ENCODE measurements around the gene CD52.
A peak's percentile ranks its signal among the peaks of the same experiment; 100 is the strongest.

Gene CD52

GRCh38 chr1:26349188-26349876 lies 31.6 kb downstream of the CD52 start:
- H3K4me3 ChIP-seq (replicated peaks in 1 of 2; ENCODE audit: low read depth in 2 of 2, low read length in 2 of 2) = no peak overlapping the region
- peak; percentile 25 to 83 for DNase-seq (ENCODE audit: low read depth in 2 of 2)
- no peak for TF ChIP-seq CTCF (IDR thresholded peaks at IDR 0.05; ENCODE audit: low read depth, low read length)

GRCh38 chr1:26349877-26350244 lies 32.1 kb downstream of the CD52 start:
- no peak for TF ChIP-seq CTCF (IDR thresholded peaks at IDR 0.05; ENCODE audit: low read depth, low read length)
- H3K4me3 ChIP-seq (replicated peaks in 1 of 2; ENCODE audit: low read depth in 2 of 2, low read length in 2 of 2) = no peak overlapping the region
- no peak for DNase-seq (ENCODE audit: low read depth in 2 of 2)

- TF ChIP-seq CTCF (IDR thresholded peaks at IDR 0.05; ENCODE audit: low read depth, low read length) = no peak
- no peak for DNase-seq (ENCODE audit: low read depth in 2 of 2)
- H3K4me3 ChIP-seq (replicated peaks in 1 of 2; ENCODE audit: low read depth in 2 of 2, low read length in 2 of 2) = no peak overlapping the region
Measured at GRCh38 chr1:26350343-26350700, 32.6 kb downstream of the CD52 start.

- DNase-seq (ENCODE audit: low read depth in 2 of 2) = peak; percentile 41 to 48
- TF ChIP-seq CTCF (IDR thresholded peaks at IDR 0.05; ENCODE audit: low read depth, low read length) = no peak
- H3K4me3 ChIP-seq (replicated peaks in 1 of 2; ENCODE audit: low read depth in 2 of 2, low read length in 2 of 2) = no peak overlapping the region
Measured at GRCh38 chr1:26350701-26351589, 33.2 kb downstream of the CD52 start.

GRCh38 chr1:26351590-26352337 lies 34.0 kb downstream of the CD52 start:
- H3K4me3 ChIP-seq (replicated peaks in 1 of 2; ENCODE audit: low read depth in 2 of 2, low read length in 2 of 2) = no peak overlapping the region
- DNase-seq (ENCODE audit: low read depth in 2 of 2) = peak in 1 of 2 donors; percentile 67
- TF ChIP-seq CTCF (IDR thresholded peaks at IDR 0.05; ENCODE audit: low read depth, low read length) = no peak

DNA sequence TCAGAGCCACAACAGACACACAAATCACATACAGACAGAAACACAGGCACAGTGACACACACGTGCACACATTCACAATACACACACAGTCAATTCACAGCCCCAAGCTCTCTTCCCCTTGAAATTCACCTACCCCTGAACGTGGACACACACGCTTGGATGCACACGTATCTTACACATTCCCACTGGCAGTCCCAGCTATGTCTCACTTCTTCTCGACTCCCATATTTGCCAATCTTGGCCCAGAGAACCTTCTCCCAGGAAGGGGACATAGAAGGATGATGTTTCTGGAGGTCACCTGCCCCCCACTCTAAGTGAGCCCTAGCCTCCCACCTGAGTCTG lies 34.6 kb downstream of the CD52 start:
- no peak for TF ChIP-seq CTCF (IDR thresholded peaks at IDR 0.05; ENCODE audit: low read depth, low read length)
- H3K4me3 ChIP-seq (replicated peaks in 1 of 2; ENCODE audit: low read depth in 2 of 2, low read length in 2 of 2) = no peak overlapping the region
- peak in 1 of 2 donors; percentile 43 for DNase-seq (ENCODE audit: low read depth in 2 of 2)

All from cardiac fibroblast (primary cell).